GM23338 (cell line): ENCODE results near the gene MYH13. TPM values are rescaled to one million over a fixed set of nuclear protein-coding genes. Genes with fewer than 3 reads are reported as not detected.

Experiments used
- ATAC-seq: fragments of 200-7000 bp; cut with Tn5 transposase; 3 replicates; pipeline ENCODE4 v1.9.1; 2020
- DNase-seq: peaks from one replicate; pipeline ENCODE4 v3.0.0-alpha.2; 2015; ENCODE audit warnings: low spot score
- H2AFZ ChIP-seq: fragments of 200-600 bp; sonication (generic); 2 replicates; pipeline ENCODE4 v1.8.0; 2016; ENCODE audit warnings: antibody characterized with exemption, mild to moderate bottlenecking, moderate library complexity
- H3F3A ChIP-seq: fragments of 200-600 bp; sonication (generic); replicated peaks from 2 replicates; pipeline ENCODE4 v1.8.0; 2017; ENCODE audit warnings: antibody characterized with exemption, mixed run types, low read depth
- H3K27ac ChIP-seq: fragments of 200-600 bp; sonication (generic); 2 replicates; pipeline ENCODE4 v1.6.1; 2016; ENCODE audit warnings: low read depth
- H3K27me3 ChIP-seq: fragments of 200-600 bp; sonication (generic); 2 replicates; pipeline ENCODE4 v1.8.0; 2016; ENCODE audit warnings: mild to moderate bottlenecking, mixed run types, moderate library complexity; ENCODE audit not compliant: insufficient read depth
- H3K36me3 ChIP-seq: fragments of 200-600 bp; sonication (generic); 2 replicates; pipeline ENCODE4 v1.8.0; 2016; ENCODE audit warnings: mild to moderate bottlenecking; ENCODE audit not compliant: insufficient read depth
- H3K4me1 ChIP-seq: fragments of 200-600 bp; sonication (generic); 2 replicates; pipeline ENCODE4 v1.8.0; 2016; ENCODE audit warnings: mild to moderate bottlenecking, moderate library complexity; ENCODE audit not compliant: insufficient read depth
- H3K4me2 ChIP-seq: fragments of 200-600 bp; sonication (generic); 2 replicates; pipeline ENCODE4 v1.7.1; 2017; ENCODE audit warnings: mixed run types
- H3K4me3 ChIP-seq: fragments of 200-600 bp; sonication (generic); 2 replicates; pipeline ENCODE4 v1.6.1; 2016; ENCODE audit warnings: mixed run types
- H3K79me2 ChIP-seq: fragments of 200-600 bp; sonication (generic); replicated peaks from 2 replicates; pipeline ENCODE4 v1.8.0; 2017; ENCODE audit warnings: mild to moderate bottlenecking; ENCODE audit not compliant: insufficient read depth
- H3K9me2 ChIP-seq: fragments of 200-600 bp; sonication (generic); 2 replicates; pipeline ENCODE4 v1.8.0; 2017; ENCODE audit not compliant: insufficient read depth
- H4K20me1 ChIP-seq: fragments of 200-600 bp; sonication (generic); replicated peaks from 2 replicates; pipeline ENCODE4 v1.8.0; 2017; ENCODE audit warnings: mild to moderate bottlenecking; ENCODE audit not compliant: insufficient read depth
- H3K27ac Mint-ChIP-seq: 2 replicates; pipeline ENCODE4 v1.8.0; 2020; ENCODE audit warnings: inconsistent platforms, mild to moderate bottlenecking, moderate library complexity, mixed read lengths
- H3K27me3 Mint-ChIP-seq: 3 replicates; pipeline ENCODE4 v1.8.0; 2022; ENCODE audit warnings: low read depth, mild to moderate bottlenecking, moderate library complexity, mixed read lengths, inconsistent platforms; ENCODE audit not compliant: insufficient read depth, poor library complexity
- H3K36me3 Mint-ChIP-seq: 3 replicates; pipeline ENCODE4 v1.8.0; 2021; ENCODE audit warnings: low read depth, mild to moderate bottlenecking, inconsistent platforms, moderate library complexity, mixed read lengths
- H3K4me1 Mint-ChIP-seq: 3 replicates; pipeline ENCODE4 v1.8.0; 2020; ENCODE audit warnings: mild to moderate bottlenecking, inconsistent platforms, mixed read lengths
- H3K4me3 Mint-ChIP-seq: 3 replicates; pipeline ENCODE4 v1.8.0; 2021; ENCODE audit warnings: moderate library complexity, mild to moderate bottlenecking, inconsistent platforms, mixed read lengths
- H3K9me3 Mint-ChIP-seq: 3 replicates; pipeline ENCODE4 v1.8.0; 2020; ENCODE audit warnings: moderate library complexity, mild to moderate bottlenecking, inconsistent platforms, mixed read lengths
- CREB1 ChIP-seq: fragments of 250-450 bp; sonication (Bioruptor Pico); IDR thresholded peaks from 2 replicates; pipeline ENCODE4 v1.5.0; 2020; ENCODE audit warnings: low read depth, mild to moderate bottlenecking, moderate library complexity
- CTCF ChIP-seq, 2 experiments: fragments of 200-600 bp in 1 of 2; sonication (generic) in 1 of 2; conservative IDR thresholded peaks; 2 replicates each; pipeline versions ENCODE4 v1.5.1 to v1.6.1; 2016 to 2017; ENCODE audit warnings: antibody characterized with exemption in 2 of 2, low read depth in 2 of 2, mild to moderate bottlenecking in 2 of 2, moderate library complexity in 1 of 2
- ETS1 ChIP-seq: IDR thresholded peaks from 2 replicates; pipeline ENCODE4 v1.6.1; 2016; ENCODE audit warnings: antibody characterized with exemption
- EZH2 ChIP-seq: fragments of 200-600 bp; sonication (generic); IDR thresholded peaks from one replicate; pipeline ENCODE4 v1.8.0; 2017; ENCODE audit warnings: antibody characterized with exemption, mild to moderate bottlenecking, low read depth; ENCODE audit not compliant: unreplicated experiment
- EZH2phosphoT487 ChIP-seq: fragments of 200-600 bp; sonication (generic); IDR thresholded peaks from one replicate; pipeline ENCODE4 v1.8.1; 2018; ENCODE audit warnings: antibody characterized with exemption; ENCODE audit not compliant: unreplicated experiment
- JUNB ChIP-seq: IDR thresholded peaks from one replicate; pipeline ENCODE4 v1.6.1; 2016; ENCODE audit warnings: antibody characterized with exemption; ENCODE audit not compliant: unreplicated experiment
- NANOG ChIP-seq: IDR thresholded peaks from 2 replicates; pipeline ENCODE4 v1.6.1; 2016; ENCODE audit warnings: antibody characterized with exemption, borderline replicate concordance
- POLR2AphosphoS5 ChIP-seq: IDR thresholded peaks from 2 replicates; pipeline ENCODE4 v1.6.1; 2016; ENCODE audit warnings: antibody characterized with exemption, low read depth
- REST ChIP-seq: IDR thresholded peaks from one replicate; pipeline ENCODE4 v1.6.1; 2018; ENCODE audit warnings: antibody characterized with exemption; ENCODE audit not compliant: unreplicated experiment
- STAT1 ChIP-seq: IDR thresholded peaks from one replicate; pipeline ENCODE4 v1.6.1; 2016; ENCODE audit warnings: antibody characterized with exemption; ENCODE audit not compliant: unreplicated experiment
- ZNF114 ChIP-seq: fragments of 250-450 bp; sonication (Bioruptor Pico); IDR thresholded peaks from 2 replicates; pipeline ENCODE4 v1.5.0; 2020; ENCODE audit warnings: mild to moderate bottlenecking, moderate library complexity
- ZNF331 ChIP-seq: fragments of 250-450 bp; sonication (Bioruptor Pico); IDR thresholded peaks from 2 replicates; pipeline ENCODE4 v1.5.0; 2020; ENCODE audit warnings: low read depth, mild to moderate bottlenecking, moderate library complexity
- polyA plus RNA-seq: library from polyadenylated mRNA; unstranded; fragments of >200 nt; fragmentation: Nextera tagmentation; extraction: Ambion mirVana; gene quantifications from 2 replicates; pipeline ENCODE4 v1.2.1, GENCODE V29; 2016
- total RNA-seq: library from RNA; depleted of rRNA; stranded (reverse); fragments of >200 nt; shearing (Covaris generic); gene quantifications from 2 replicates; pipeline ENCODE4 v1.2.3, GENCODE V29; 2014
- TF ChIP-seq, protein P1 (sequence below): fragments of 250-450 bp; sonication (Bioruptor Pico); IDR thresholded peaks from 2 replicates; pipeline ENCODE4 v1.5.0; 2020; ENCODE audit warnings: mild to moderate bottlenecking, moderate library complexity

Gene MYH13
- total and polyA plus RNA-seq, 2 experiments from 2014 or later: not detected

DNA sequence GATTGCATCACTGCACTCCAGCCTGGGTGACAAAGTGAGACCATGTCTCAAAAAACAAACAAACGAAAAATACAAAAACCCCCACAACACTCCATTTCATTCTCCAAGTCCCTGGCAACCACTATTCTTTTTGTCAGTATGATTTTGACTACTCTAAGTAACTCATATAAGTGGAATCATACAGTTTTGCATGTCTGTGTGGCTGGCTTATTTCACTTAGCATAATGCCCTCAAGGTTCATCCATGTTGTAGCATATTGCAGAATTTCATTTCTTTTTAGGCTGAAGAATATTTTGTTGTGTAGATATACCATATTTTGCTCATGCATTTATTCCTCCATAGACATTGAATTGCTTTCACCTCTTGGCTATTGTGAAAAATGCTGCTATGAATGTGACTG, 92.7 kb downstream of the MYH13 start:
- Histone ChIP-seq H3K4me2 (no peak overlapping the region), H4K20me1 (no peaks in the 10 kb centered on the region; the same call in 1 of the 2 replicates), H3K79me2 (no peaks in the 10 kb centered on the region), H3F3A (no peaks in the 10 kb centered on the region), H3K27me3 (no peaks in the 10 kb centered on the region), H3K4me3 (no peak overlapping the region), H3K36me3 (no peaks in the 10 kb centered on the region), H3K9me2 (no peaks in the 10 kb centered on the region), H3K27ac (no peak overlapping the region), H3K4me1 (peaks cover 5% of the 10 kb centered on the region; the same call in 1 of the 2 replicates), H2AFZ (no peak overlapping the region)
- DNase-seq: no peak
- TF ChIP-seq EZH2: no peak
- TF ChIP-seq EZH2phosphoT487: no peak
- no peak for TF ChIP-seq ZNF114 (CRISPR knock-in tag)
- TF ChIP-seq REST: no peak
- no peak for TF ChIP-seq CTCF (conservative IDR thresholded peaks at IDR 0.05; ENCODE audit: low read depth in 2 of 2)
- no peak for TF ChIP-seq STAT1
- no peak for TF ChIP-seq POLR2AphosphoS5
- TF ChIP-seq JUNB: no peak
- TF ChIP-seq CREB1 (CRISPR knock-in tag): no peak
- TF ChIP-seq, protein P1, sequence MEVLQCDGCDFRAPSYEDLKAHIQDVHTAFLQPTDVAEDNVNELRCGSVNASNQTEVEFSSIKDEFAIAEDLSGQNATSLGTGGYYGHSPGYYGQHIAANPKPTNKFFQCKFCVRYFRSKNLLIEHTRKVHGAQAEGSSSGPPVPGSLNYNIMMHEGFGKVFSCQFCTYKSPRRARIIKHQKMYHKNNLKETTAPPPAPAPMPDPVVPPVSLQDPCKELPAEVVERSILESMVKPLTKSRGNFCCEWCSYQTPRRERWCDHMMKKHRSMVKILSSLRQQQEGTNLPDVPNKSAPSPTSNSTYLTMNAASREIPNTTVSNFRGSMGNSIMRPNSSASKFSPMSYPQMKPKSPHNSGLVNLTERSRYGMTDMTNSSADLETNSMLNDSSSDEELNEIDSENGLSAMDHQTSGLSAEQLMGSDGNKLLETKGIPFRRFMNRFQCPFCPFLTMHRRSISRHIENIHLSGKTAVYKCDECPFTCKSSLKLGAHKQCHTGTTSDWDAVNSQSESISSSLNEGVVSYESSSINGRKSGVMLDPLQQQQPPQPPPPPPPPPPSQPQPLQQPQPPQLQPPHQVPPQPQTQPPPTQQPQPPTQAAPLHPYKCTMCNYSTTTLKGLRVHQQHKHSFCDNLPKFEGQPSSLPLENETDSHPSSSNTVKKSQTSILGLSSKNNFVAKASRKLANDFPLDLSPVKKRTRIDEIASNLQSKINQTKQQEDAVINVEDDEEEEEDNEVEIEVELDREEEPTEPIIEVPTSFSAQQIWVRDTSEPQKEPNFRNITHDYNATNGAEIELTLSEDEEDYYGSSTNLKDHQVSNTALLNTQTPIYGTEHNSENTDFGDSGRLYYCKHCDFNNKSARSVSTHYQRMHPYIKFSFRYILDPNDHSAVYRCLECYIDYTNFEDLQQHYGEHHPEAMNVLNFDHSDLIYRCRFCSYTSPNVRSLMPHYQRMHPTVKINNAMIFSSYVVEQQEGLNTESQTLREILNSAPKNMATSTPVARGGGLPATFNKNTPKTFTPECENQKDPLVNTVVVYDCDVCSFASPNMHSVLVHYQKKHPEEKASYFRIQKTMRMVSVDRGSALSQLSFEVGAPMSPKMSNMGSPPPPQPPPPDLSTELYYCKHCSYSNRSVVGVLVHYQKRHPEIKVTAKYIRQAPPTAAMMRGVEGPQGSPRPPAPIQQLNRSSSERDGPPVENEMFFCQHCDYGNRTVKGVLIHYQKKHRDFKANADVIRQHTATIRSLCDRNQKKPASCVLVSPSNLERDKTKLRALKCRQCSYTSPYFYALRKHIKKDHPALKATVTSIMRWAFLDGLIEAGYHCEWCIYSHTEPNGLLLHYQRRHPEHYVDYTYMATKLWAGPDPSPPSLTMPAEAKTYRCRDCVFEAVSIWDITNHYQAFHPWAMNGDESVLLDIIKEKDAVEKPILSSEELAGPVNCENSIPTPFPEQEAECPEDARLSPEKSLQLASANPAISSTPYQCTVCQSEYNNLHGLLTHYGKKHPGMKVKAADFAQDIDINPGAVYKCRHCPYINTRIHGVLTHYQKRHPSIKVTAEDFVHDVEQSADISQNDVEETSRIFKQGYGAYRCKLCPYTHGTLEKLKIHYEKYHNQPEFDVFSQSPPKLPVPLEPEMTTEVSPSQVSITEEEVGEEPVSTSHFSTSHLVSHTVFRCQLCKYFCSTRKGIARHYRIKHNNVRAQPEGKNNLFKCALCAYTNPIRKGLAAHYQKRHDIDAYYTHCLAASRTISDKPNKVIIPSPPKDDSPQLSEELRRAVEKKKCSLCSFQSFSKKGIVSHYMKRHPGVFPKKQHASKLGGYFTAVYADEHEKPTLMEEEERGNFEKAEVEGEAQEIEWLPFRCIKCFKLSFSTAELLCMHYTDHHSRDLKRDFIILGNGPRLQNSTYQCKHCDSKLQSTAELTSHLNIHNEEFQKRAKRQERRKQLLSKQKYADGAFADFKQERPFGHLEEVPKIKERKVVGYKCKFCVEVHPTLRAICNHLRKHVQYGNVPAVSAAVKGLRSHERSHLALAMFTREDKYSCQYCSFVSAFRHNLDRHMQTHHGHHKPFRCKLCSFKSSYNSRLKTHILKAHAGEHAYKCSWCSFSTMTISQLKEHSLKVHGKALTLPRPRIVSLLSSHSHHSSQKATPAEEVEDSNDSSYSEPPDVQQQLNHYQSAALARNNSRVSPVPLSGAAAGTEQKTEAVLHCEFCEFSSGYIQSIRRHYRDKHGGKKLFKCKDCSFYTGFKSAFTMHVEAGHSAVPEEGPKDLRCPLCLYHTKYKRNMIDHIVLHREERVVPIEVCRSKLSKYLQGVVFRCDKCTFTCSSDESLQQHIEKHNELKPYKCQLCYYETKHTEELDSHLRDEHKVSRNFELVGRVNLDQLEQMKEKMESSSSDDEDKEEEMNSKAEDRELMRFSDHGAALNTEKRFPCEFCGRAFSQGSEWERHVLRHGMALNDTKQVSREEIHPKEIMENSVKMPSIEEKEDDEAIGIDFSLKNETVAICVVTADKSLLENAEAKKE (CRISPR knock-in tag): no peak
- TF ChIP-seq ZNF331 (CRISPR knock-in tag): no peak
- no peak for TF ChIP-seq NANOG
- TF ChIP-seq ETS1: no peak
- H3K4me1 Mint-ChIP-seq: peaks cover 14% of the 10 kb centered on the region
- ATAC-seq: no peak
- no peak overlapping the region for H3K4me3 Mint-ChIP-seq
- peaks cover under 1% of the 10 kb centered on the region for H3K27me3 Mint-ChIP-seq
- H3K36me3 Mint-ChIP-seq: no peaks in the 10 kb centered on the region
- H3K27ac Mint-ChIP-seq: no peak overlapping the region
- H3K9me3 Mint-ChIP-seq: no peaks in the 10 kb centered on the region
